Stimulated activated CD4-positive, alpha-beta T cell treated with anti-CD3 and anti-CD28 coated beads, Interleukin-12 subunit alpha, Interleukin-12 subunit beta, amount 100 ng/mL, for 48 hours (primary cell): Measurements from ENCODE around the gene CHD1L.
"Not testable (repeated sequence)": the region's sequence is repeated elsewhere in the genome, so short reads cannot be mapped to it uniquely, and the experiment has no call there.

ENCODE experiments used
- DNase-seq, 3 donors: peaks; one replicate each; pipeline ENCODE4 v3.0.0-alpha.2; 2020; ENCODE audit warnings: low read depth in 2 of 3, low spot score in 1 of 3

The CHD1L gene

DNA sequence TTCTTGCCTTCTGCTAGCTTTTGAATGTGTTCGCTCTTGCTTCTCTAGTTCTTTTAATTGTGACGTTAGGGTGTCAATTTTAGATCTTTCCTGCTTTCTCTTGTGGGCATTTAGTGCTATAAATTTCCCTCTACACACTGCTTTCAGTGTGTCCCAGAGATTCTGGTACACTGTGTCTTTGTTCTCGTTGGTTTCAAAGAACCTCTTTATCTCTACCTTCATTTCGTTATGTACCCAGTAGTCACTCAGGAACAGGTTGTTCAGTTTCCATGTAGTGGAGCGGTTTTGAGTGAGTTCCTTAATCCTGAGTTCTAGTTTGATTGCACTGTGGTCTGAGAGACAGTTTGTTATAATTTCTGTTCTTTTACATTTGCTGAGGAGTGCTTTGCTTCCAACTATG lies 11.5 kb upstream of the CHD1L start:
- DNase-seq, result not testable (repeated sequence)

- DNase-seq, result not testable (repeated sequence)
Measured at GRCh38 chr1:147233903-147234302, 8.6 kb upstream of the CHD1L start.

DNA sequence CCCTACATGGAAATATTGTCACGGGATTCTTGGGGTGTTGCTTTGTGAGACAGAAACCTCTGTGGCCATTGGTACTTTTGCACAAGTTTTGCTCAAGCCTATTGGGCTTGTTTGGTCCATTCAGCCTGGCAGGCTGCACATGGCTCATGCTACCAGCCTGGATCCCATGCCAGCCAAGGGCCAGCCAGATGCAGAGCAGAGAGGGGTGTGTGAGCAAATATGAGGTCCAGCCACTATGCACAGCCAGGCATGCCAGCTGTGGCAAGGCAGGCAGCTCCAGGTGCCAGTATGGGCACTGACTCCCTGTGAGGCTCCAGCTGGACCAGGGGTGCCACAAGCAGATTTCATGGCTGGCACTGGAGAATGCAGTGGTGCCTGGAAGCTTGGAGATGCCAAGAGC lies 6.7 kb upstream of the CHD1L start:
- no peak for DNase-seq

DNA sequence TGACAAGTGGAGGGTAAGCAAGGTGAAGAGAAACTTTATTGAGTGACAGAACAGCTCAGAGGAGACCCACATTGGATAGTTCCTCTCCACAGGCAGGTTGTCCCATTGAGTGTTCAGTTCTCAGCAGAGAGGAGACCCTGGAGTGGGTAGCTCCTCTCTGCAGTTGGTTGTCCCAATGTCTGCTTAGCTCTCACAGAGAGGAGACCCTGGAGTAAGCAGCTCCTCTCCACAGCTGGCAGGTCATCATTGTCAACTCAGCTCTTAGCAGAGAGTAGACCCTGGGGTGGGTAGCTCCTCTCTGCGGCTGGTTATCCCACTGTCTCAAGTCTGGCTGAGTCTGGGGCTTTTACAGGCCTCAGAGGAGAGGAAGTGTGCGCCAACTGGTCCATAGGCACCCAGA lies 6.0 kb upstream of the CHD1L start:
- no peak for DNase-seq

GRCh38 chr1:147236959-147237791 lies 5.3 kb upstream of the CHD1L start:
- no peak for DNase-seq

GRCh38 chr1:147238053-147238902 lies 4.2 kb upstream of the CHD1L start:
- no peak for DNase-seq

DNA sequence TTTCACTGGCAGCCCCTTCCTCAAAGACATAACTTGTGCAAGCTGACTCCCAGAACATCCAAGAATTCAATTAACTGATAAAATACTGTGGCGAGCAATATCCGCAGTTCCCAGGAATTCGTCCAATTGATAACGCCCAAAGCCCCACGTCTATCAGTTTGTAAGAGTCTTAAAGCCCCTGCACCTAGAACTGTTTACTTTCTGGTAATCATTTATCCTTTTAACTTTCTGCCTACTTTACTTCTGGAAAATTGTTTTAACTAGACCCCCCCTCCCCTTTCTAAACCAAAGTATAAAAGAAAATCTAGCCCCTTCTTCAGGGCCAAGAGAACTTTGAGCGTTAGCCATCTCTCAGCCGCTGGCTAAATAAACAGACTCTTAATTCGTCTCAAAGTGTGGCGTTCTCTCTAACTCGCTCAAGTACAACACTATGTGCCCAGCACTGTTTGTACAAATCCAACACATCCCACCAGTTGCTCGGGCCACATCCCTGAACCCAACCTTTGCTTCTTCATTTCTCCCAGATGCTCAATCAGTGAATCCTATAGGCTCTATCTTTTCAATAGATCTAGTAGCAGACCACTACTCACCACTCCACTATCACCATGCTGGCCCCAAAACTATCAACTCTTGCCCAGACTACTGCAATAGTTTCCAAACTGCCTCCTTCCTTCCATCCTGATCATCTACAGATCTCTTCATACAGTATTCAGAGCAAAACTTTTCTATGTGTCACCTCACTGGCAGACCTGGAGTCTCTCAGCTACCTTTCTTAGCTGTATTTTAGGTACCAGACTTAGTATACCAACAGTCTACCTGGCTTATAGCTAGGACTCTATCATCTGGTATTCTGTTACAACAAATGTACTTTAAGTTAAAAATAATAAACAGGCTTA lies 3.3 kb upstream of the CHD1L start:
- no peak for DNase-seq

- not testable (repeated sequence) for DNase-seq
Measured at GRCh38 chr1:147240131-147240721, 2.3 kb upstream of the CHD1L start.

- DNase-seq, result no peak
Measured at GRCh38 chr1:147241934-147242448, 493 bp upstream of the CHD1L start.

- DNase-seq, result no peak
Measured at GRCh38 chr1:147243228-147243685, 773 bp downstream of the CHD1L start.

- no peak for DNase-seq
Measured at GRCh38 chr1:147243841-147244240, 1.4 kb downstream of the CHD1L start.

DNA sequence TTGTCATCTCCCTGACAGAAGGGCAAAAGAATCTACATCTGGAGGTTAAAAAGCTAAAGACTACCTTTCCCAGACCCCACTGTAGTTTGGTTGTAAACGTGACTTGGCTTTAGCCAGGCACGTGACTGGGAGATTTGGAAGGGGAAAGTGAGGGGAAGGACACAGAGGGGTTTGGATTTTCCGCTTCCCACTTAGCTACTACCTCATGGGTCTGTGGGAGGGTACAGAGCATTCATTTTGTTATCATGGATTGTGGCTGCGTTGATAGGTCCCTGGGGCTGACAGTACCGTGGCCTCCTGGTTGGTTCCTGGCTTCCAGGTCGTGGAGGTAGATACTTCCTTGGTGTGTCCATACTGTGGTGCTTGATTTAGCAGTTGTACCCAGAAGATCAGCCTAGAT lies 2.6 kb downstream of the CHD1L start:
- no peak for DNase-seq

DNA sequence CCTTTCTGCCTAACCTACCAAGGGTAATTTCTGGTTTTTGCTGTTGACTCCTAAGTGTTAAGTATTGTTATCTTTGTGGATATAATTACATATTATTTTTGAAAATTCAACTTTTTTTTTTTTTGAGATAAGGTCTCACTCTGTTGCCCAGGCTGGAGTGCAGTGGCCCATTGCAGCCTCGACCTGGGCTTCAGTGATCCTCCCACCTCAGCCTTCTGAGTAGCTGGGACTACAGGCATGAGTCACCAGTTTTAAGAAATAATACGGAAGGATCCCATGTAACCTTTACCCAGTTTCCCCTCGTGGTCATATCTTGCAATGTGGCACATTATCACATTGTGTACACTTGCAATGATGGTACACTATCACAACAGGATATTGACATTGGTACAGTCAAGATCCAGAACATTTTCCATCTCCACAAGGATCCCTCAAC lies 3.1 kb downstream of the CHD1L start:
- DNase-seq, result no peak

GRCh38 chr1:147246044-147246690 lies 3.7 kb downstream of the CHD1L start:
- no peak for DNase-seq

- no peak for DNase-seq
Measured at GRCh38 chr1:147246910-147247655, 4.6 kb downstream of the CHD1L start.

DNA sequence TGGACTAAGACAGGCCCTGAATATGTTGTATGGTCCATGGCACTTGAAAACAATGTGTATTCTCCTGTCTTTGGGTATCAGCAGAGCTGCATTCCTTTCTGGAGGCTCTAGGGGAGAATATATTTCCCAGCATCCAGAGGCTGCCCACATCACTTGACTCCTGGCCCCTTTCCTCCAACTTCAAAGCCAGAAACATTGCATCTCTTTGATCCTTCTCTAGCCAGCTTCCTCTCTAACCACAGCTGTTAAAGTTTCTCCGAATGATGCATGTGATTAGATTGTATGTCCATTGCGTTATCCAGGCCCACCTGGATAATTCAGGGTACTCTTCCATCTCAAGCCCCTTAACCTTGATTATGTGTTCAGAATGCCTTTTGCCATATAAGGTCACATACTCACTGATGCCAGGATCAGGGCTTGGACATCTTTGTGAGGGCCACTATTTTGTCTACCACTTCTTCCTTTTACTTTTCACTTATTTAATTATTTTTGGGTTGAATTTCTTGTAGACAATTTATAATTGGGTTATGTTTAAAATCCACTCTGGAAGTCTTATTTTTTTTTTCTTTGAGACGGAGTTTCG lies 5.3 kb downstream of the CHD1L start:
- no peak for DNase-seq

DNA sequence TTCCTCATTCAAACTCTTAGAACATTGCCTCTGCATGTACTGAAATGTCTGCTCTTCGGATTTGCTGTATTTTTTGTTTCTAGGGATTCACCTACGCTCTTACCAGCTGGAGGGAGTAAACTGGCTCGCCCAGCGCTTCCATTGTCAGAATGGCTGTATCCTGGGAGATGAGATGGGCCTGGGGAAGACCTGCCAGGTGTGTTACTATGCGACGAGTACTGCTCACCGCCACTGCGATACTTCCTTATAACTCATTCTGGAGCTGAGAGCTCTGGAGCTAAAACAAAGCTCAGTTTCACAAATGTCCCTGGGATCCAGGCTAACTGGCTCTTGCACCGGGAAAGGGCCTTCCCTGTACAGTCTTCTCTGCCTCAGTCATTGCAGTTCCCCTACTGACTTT lies 10.1 kb downstream of the CHD1L start:
- DNase-seq, result no peak

GRCh38 chr1:147260956-147261355 lies 18.5 kb downstream of the CHD1L start:
- no peak for DNase-seq
